Measurements from ENCODE around the gene ARL10.
"Not testable (repeated sequence)": the region's sequence is repeated elsewhere in the genome, so short reads cannot be mapped to it uniquely, and the experiment has no call there.

Gene ARL10

GRCh38 chr5:176405656-176406435 is 40.6 kb downstream of the ARL10 start:
- no peak for TF ChIP-seq EZH2phosphoT487 (IDR thresholded peaks at IDR 0.05; ENCODE audit: low read length)
- 0 out of 2 replicates have a peak, but pooled peaks have one; percentile 4 for TF ChIP-seq CTCF (IDR thresholded peaks at IDR 0.05; ENCODE audit: low read length)
- H3F3A ChIP-seq (ENCODE audit: insufficient read depth, low read length) = peaks cover 17% of the 10 kb centered on the region
- peak overlapping the region; percentile 87; the same call in 1 of the 2 replicates for H3K27ac ChIP-seq (ENCODE audit: low read length)
- H3K4me3 ChIP-seq (ENCODE audit: low read length) = no peak overlapping the region
- no peak for DNase-seq
- peaks cover 24% of the 10 kb centered on the region for H3K4me1 ChIP-seq (ENCODE audit: low read length)
- H3K9ac ChIP-seq (ENCODE audit: low read length) = no peak overlapping the region
- H3K27me3 ChIP-seq (replicated peaks; ENCODE audit: insufficient read depth, low read length) = no peaks in the 10 kb centered on the region
- no peaks in the 10 kb centered on the region for H4K20me1 ChIP-seq (ENCODE audit: insufficient read depth, low read length)
- H3K36me3 ChIP-seq (replicated peaks; ENCODE audit: insufficient read depth, low read length) = no peaks in the 10 kb centered on the region; the same call in 1 of the 2 replicates
- H3K9me2 ChIP-seq (replicated peaks; ENCODE audit: insufficient read depth, low read length) = no peaks in the 10 kb centered on the region
- peak overlapping the region; percentile 79; the same call in 1 of the 2 replicates for H3K4me2 ChIP-seq (ENCODE audit: low read depth, low read length)
- H2AFZ ChIP-seq (ENCODE audit: low read length) = no peak overlapping the region
- H3K79me2 ChIP-seq (ENCODE audit: low read length) = peaks cover 16% of the 10 kb centered on the region
- no peaks in the 10 kb centered on the region for H3K9me3 ChIP-seq (replicated peaks; ENCODE audit: insufficient read depth, low read length)

DNA sequence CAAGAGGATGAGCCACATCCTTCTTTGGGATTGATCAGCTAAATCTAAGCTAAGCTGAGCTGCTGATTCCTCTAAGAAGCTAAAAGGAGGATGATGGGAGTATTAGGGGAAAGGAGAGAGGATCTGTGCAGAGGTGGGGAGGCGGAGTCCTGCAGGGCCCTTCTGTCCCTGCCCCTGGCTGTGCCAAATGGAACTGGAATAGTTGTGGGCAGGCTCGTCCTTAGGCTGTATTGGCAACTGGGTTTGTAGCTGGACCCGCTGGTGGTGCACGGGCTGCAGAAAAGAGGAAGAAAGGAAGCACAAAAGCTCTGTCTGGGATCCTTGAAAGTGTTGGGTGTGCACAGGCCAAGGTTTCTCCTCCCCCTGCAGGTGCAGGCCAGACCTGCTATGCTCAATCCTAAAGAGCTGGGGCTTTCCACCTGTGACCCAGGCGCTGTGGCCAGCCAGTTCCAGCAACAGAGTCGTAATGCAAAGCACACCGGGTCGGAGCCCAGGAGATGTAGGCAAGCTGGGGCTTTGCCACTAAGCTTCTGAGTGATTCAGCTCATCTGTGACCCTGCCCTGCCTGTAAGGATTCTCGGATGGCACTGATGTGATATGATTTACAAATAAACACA is 41.3 kb downstream of the ARL10 start:
- H3K79me2 ChIP-seq (ENCODE audit: low read length) = peaks cover 16% of the 10 kb centered on the region
- 0 out of 2 replicates have a peak overlapping the region, but pooled peaks have one; percentile 19 for H2AFZ ChIP-seq (ENCODE audit: low read length)
- TF ChIP-seq CTCF (IDR thresholded peaks at IDR 0.05; ENCODE audit: low read length) (peak; percentile 43), EZH2phosphoT487 (IDR thresholded peaks at IDR 0.05; ENCODE audit: low read length) (no peak)
- peaks cover 17% of the 10 kb centered on the region for H3F3A ChIP-seq (ENCODE audit: insufficient read depth, low read length)
- H3K4me1 ChIP-seq (ENCODE audit: low read length) = peaks cover 31% of the 10 kb centered on the region
- H3K9ac ChIP-seq (ENCODE audit: low read length) = peak overlapping the region; percentile 36; the same call in 1 of the 2 replicates
- H3K9me3 ChIP-seq (replicated peaks; ENCODE audit: insufficient read depth, low read length) = no peaks in the 10 kb centered on the region
- DNase-seq = peak; percentile 92
- H3K27me3 ChIP-seq (replicated peaks; ENCODE audit: insufficient read depth, low read length) = no peaks in the 10 kb centered on the region
- H3K4me2 ChIP-seq (ENCODE audit: low read depth, low read length) = peak overlapping the region; percentile 79
- H3K4me3 ChIP-seq (ENCODE audit: low read length) = peak overlapping the region; percentile 39
- H4K20me1 ChIP-seq (ENCODE audit: insufficient read depth, low read length) = no peaks in the 10 kb centered on the region
- no peaks in the 10 kb centered on the region for H3K9me2 ChIP-seq (replicated peaks; ENCODE audit: insufficient read depth, low read length)
- H3K27ac ChIP-seq (ENCODE audit: low read length) = peak overlapping the region; percentile 87
- H3K36me3 ChIP-seq (replicated peaks; ENCODE audit: insufficient read depth, low read length) = no peaks in the 10 kb centered on the region; the same call in 1 of the 2 replicates

DNA sequence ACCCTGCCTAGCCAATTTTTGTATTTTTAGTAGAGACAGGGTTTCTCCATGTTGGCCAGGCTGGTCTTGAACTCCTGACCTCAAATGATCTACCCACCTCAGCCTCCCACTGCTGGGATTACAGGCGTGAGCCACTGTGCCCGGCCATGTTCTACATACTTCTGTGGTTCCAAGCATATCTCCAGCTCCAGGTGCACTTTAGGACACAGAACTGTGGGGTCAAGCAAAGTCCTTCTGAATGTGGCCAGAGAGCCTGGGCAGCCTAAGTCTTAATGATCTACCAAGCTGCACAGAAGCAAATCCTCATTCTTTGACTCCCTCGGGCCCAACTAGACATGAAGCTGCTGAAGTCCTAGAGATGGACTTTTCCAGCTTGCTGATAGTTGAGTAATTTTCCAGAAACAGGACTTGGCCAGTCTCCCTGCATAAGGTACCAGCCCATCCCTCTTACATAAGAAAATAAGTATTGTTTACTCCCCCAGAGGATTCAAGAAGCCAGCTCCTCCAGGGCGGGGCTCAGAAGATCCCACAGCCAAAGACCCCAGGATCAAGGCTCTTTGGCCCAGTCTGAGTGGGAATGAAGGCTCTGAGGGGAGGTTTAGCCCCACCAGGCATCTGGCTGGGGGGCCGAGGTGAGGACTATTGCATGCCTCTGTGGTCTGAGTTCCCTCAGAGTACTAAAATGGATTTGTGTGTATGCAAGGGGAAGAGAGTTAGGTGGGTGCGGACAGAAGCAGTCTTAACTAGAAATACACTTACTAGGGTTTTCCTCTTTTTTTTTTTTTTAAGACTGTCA is 42.4 kb downstream of the ARL10 start:
- Histone ChIP-seq H3K36me3 (replicated peaks; ENCODE audit: insufficient read depth, low read length) (no peaks in the 10 kb centered on the region; the same call in 1 of the 2 replicates), H3F3A (ENCODE audit: insufficient read depth, low read length) (peaks cover 17% of the 10 kb centered on the region), H3K4me2 (ENCODE audit: low read depth, low read length) (peak overlapping the region; percentile 79; the same call in 1 of the 2 replicates), H3K27me3 (replicated peaks; ENCODE audit: insufficient read depth, low read length) (no peaks in the 10 kb centered on the region), H3K27ac (ENCODE audit: low read length) (peak overlapping the region; percentile 87), H3K4me3 (ENCODE audit: low read length) (no peak overlapping the region), H3K9ac (ENCODE audit: low read length) (peak overlapping the region; percentile 36; the same call in 1 of the 2 replicates), H2AFZ (ENCODE audit: low read length) (no peak overlapping the region), H3K9me3 (replicated peaks; ENCODE audit: insufficient read depth, low read length) (no peaks in the 10 kb centered on the region), H3K9me2 (replicated peaks; ENCODE audit: insufficient read depth, low read length) (no peaks in the 10 kb centered on the region), H4K20me1 (ENCODE audit: insufficient read depth, low read length) (no peaks in the 10 kb centered on the region), H3K79me2 (ENCODE audit: low read length) (peaks cover 22% of the 10 kb centered on the region), H3K4me1 (ENCODE audit: low read length) (peaks cover 33% of the 10 kb centered on the region)
- TF ChIP-seq CTCF (IDR thresholded peaks at IDR 0.05; ENCODE audit: low read length) (no peak), EZH2 (optimal IDR thresholded peaks at IDR 0.05; ENCODE audit: low read depth, low read length) (no peak), EZH2phosphoT487 (IDR thresholded peaks at IDR 0.05; ENCODE audit: low read length) (no peak)
- no peak for DNase-seq

GRCh38 chr5:176408252-176408573 is 42.9 kb downstream of the ARL10 start:
- not testable (repeated sequence) for DNase-seq; H3K9ac ChIP-seq (ENCODE audit: low read length); H3K27me3 ChIP-seq (replicated peaks; ENCODE audit: insufficient read depth, low read length); H4K20me1 ChIP-seq (ENCODE audit: insufficient read depth, low read length); H3K4me3 ChIP-seq (ENCODE audit: low read length); H3K4me2 ChIP-seq (ENCODE audit: low read depth, low read length); H3K36me3 ChIP-seq (replicated peaks; ENCODE audit: insufficient read depth, low read length); H3K27ac ChIP-seq (ENCODE audit: low read length); H2AFZ ChIP-seq (ENCODE audit: low read length); H3K9me2 ChIP-seq (replicated peaks; ENCODE audit: insufficient read depth, low read length); H3K9me3 ChIP-seq (replicated peaks; ENCODE audit: insufficient read depth, low read length)
- Histone ChIP-seq H3F3A (ENCODE audit: insufficient read depth, low read length) (peaks cover 17% of the 10 kb centered on the region), H3K4me1 (ENCODE audit: low read length) (peaks cover 33% of the 10 kb centered on the region), H3K79me2 (ENCODE audit: low read length) (peaks cover 28% of the 10 kb centered on the region)

Data from MM.1S (cell line).